Panc1 (cell line): ENCODE measurements around the gene SORCS1. TPM values are rescaled to one million over a fixed set of nuclear protein-coding genes. Genes with fewer than 3 reads are reported as not detected.

ENCODE experiments used
- ATAC-seq: fragments of 200-7000 bp; cut with Tn5 transposase; 2 replicates; pipeline ENCODE4 v1.9.1; 2020; ENCODE audit warnings: mild to moderate bottlenecking, moderate library complexity
- BruUV-seq: library from RNA; stranded (reverse); fragments of 400-500 nt; replicated peaks from 2 replicates; lab custom pipeline; 2021; lab: Mats Ljungman, UMichigan
- CTCF ChIA-PET: fragments of 300-600 bp; sonication (Branson Sonifier 250); formaldehyde crosslinking; loops from one replicate; lab custom pipeline; 2022; ENCODE audit warnings: antibody characterized with exemption; lab: Charles Lee
- POLR2A ChIA-PET: fragments of 300-600 bp; sonication (Branson Sonifier 250); formaldehyde crosslinking; loops from one replicate; lab custom pipeline; 2022; ENCODE audit warnings: antibody characterized with exemption; lab: Charles Lee
- DNase-seq: peaks from one replicate; pipeline ENCODE4 v3.0.0-alpha.2; 2010; ENCODE audit warnings: low read depth, low spot score
- H3K27ac ChIP-seq: 2 replicates; pipeline ENCODE4 v1.5.1; 2011; ENCODE audit warnings: mild to moderate bottlenecking, low read length, inconsistent platforms
- H3K27me3 ChIP-seq: fragments of 200-500 bp; sonication (Bioruptor generic); 2 replicates; pipeline ENCODE4 v1.6.0; 2014; ENCODE audit warnings: low read length, inconsistent platforms; ENCODE audit not compliant: control insufficient read depth, insufficient read depth
- H3K36me3 ChIP-seq: fragments of 200-500 bp; sonication (Bioruptor generic); 2 replicates; pipeline ENCODE4 v1.5.1; 2014; ENCODE audit warnings: inconsistent platforms, mild to moderate bottlenecking, low read length, moderate library complexity; ENCODE audit not compliant: control insufficient read depth, insufficient read depth
- H3K4me1 ChIP-seq: 2 replicates; pipeline ENCODE4 v1.5.1; 2011; ENCODE audit warnings: inconsistent platforms, mild to moderate bottlenecking, low read length, moderate library complexity; ENCODE audit not compliant: control insufficient read depth, insufficient read depth
- H3K4me3 ChIP-seq, 2 experiments: 2 replicates each; pipeline ENCODE4 v1.5.1; 2011 to 2012; ENCODE audit warnings: low read depth in 2 of 2, low read length in 2 of 2, mild to moderate bottlenecking in 2 of 2, inconsistent platforms in 1 of 2, moderate library complexity in 1 of 2
- H3K9me3 ChIP-seq: fragments of 200-500 bp; sonication (Bioruptor generic); 2 replicates; pipeline ENCODE4 v1.5.1; 2014; ENCODE audit warnings: low read depth, mild to moderate bottlenecking, inconsistent platforms, low read length, moderate library complexity; ENCODE audit not compliant: control insufficient read depth, insufficient read depth
- CTCF ChIP-seq: fragments of 450-650 bp; IDR thresholded peaks from 2 replicates; pipeline ENCODE4 v1.5.1; 2017; ENCODE audit warnings: mild to moderate bottlenecking
- POLR2AphosphoS5 ChIP-seq: IDR thresholded peaks from 2 replicates; pipeline ENCODE4 v1.6.1; 2012; ENCODE audit warnings: mild to moderate bottlenecking, low read depth, low read length, moderate library complexity
- REST ChIP-seq, 2 experiments: IDR thresholded peaks; 2 replicates each; pipeline ENCODE4 v1.6.1; 2011 to 2012; ENCODE audit warnings: low read depth in 2 of 2, control low read depth in 1 of 2, low read length in 1 of 2, mild to moderate bottlenecking in 1 of 2, moderate library complexity in 1 of 2; ENCODE audit not compliant: insufficient read depth in 1 of 2
- SIN3A ChIP-seq: IDR thresholded peaks from 2 replicates; pipeline ENCODE4 v1.6.1; 2012; ENCODE audit warnings: low read depth, mild to moderate bottlenecking, low read length, moderate library complexity, borderline replicate concordance; ENCODE audit not compliant: insufficient read depth
- TCF7L2 ChIP-seq: IDR thresholded peaks from 2 replicates; pipeline ENCODE4 v1.6.1; 2011; ENCODE audit warnings: mild to moderate bottlenecking, low read depth, low read length, inconsistent platforms
- in situ Hi-C: cut with HindIII; loops from 2 replicates; pipeline ENCODE4 v1.10.0; 2016; ENCODE audit warnings: low sequenced_read_pairs, low pct_unique_long_range_greater_than_20kb
- intact Hi-C: fragments of 100-400 bp; cut with micrococcal nuclease; formaldehyde crosslinking; loops from one replicate; pipeline ENCODE4 v1.10.0; 2022; ENCODE audit not compliant: unreplicated experiment
- total RNA-seq: library from RNA; stranded (reverse); gene quantifications from one replicate; pipeline ENCODE4 v1.2.1, GENCODE V29; 2021; ENCODE audit not compliant: unreplicated experiment

SORCS1 gene
- total RNA-seq, 1 experiment from 2014 or later = not detected

GRCh38 chr10:106714734-106715555 lies 449.6 kb downstream of the SORCS1 start:
- intact Hi-C loops (no loop called here), in situ Hi-C loops (no loop called here)
- no TSS peak for BruUV-seq
- H3K27me3 ChIP-seq = no peaks in the 10 kb centered on the region
- no peak for DNase-seq
- ChIA-PET POLR2A (no interaction called here), CTCF (no interaction called here)
- ATAC-seq = no peak
- no peaks in the 10 kb centered on the region for H3K36me3 ChIP-seq
- no peak overlapping the region for H3K27ac ChIP-seq
- no peaks in the 10 kb centered on the region for H3K9me3 ChIP-seq
- no peaks in the 10 kb centered on the region for H3K4me1 ChIP-seq
- TF ChIP-seq POLR2AphosphoS5 = no peak
- no peak for TF ChIP-seq TCF7L2
- TF ChIP-seq CTCF = no peak
- no peak for TF ChIP-seq SIN3A
- no peak for TF ChIP-seq REST (IDR thresholded peaks at IDR 0.05; ENCODE audit: insufficient read depth in 1 of 2, low read depth in 2 of 2, low read length in 1 of 2)
- no peak overlapping the region for H3K4me3 ChIP-seq

GRCh38 chr10:106713846-106714245 lies 450.7 kb downstream of the SORCS1 start:
- no peaks in the 10 kb centered on the region for H3K36me3 ChIP-seq
- no TSS peak for BruUV-seq
- H3K9me3 ChIP-seq = no peaks in the 10 kb centered on the region
- no peak overlapping the region for H3K27ac ChIP-seq
- no peaks in the 10 kb centered on the region for H3K27me3 ChIP-seq
- intact Hi-C loops = no loop called here
- DNase-seq (no peak), ATAC-seq (no peak)
- ChIA-PET POLR2A (no interaction called here), CTCF (no interaction called here)
- H3K4me3 ChIP-seq = no peak overlapping the region
- H3K4me1 ChIP-seq = no peaks in the 10 kb centered on the region
- in situ Hi-C loops = no loop called here
- no peak for TF ChIP-seq TCF7L2
- no peak for TF ChIP-seq CTCF
- TF ChIP-seq REST (IDR thresholded peaks at IDR 0.05; ENCODE audit: insufficient read depth in 1 of 2, low read depth in 2 of 2, low read length in 1 of 2) = no peak
- no peak for TF ChIP-seq POLR2AphosphoS5
- no peak for TF ChIP-seq SIN3A
